ENCODE data around the gene NANOG. TPM values are rescaled to one million over a fixed set of nuclear protein-coding genes. Genes with fewer than 3 reads are reported as not detected.

The NANOG gene
- under 0.01 TPM in 1 of 2 replicates, not detected in the other for total RNA-seq

GRCh38 chr12:7788884-7789528 lies at the start of gene NANOG:
Gene NANOG (plus strand): TSS chr12:7789402. CDS start chr12:7789615, 213 bp downstream.

GRCh38 chr12:7747246-7747645 lies 42.0 kb upstream of the NANOG start, which contains the start of gene CLEC4C:
Gene CLEC4C (minus strand): TSS chr12:7747375. CDS start chr12:7747348, 27 bp downstream.

Other genes starting within 250 kb of the NANOG start
- gene APOBEC1, start 123.5 kb upstream of the NANOG start, total RNA-seq, result not detected in 2 replicates
- gene GDF3, start 93.6 kb upstream of the NANOG start, total RNA-seq, result not detected in 2 replicates
- gene DPPA3, start 78.0 kb upstream of the NANOG start, total RNA-seq, result not detected in 2 replicates
- not detected in 2 replicates for gene CLEC4C, start 42.0 kb upstream of the NANOG start, total RNA-seq
- not detected in 2 replicates for gene NANOGNB, start 24.2 kb upstream of the NANOG start, total RNA-seq
- gene SLC2A14, start 83.5 kb downstream of the NANOG start, total RNA-seq, result under 0.01 TPM in 1 of 2 replicates, not detected in the other
- 4.7 and 15.0 TPM in 2 replicates for gene SLC2A3, start 146.8 kb downstream of the NANOG start, total RNA-seq
- 6.5 and 11.4 TPM in 2 replicates for gene FOXJ2, start 243.3 kb downstream of the NANOG start, total RNA-seq